ENCODE data around the gene RRAGB.

- TF ChIP-seq CTCF (conservative IDR thresholded peaks at IDR 0.05), result no peak
- no peak for TF ChIP-seq EZH2 (IDR thresholded peaks at IDR 0.05; ENCODE audit: low read depth)
Observed at GRCh38 chrX:55738969-55739368, 21.4 kb downstream of the RRAGB start.
